Dermis blood vessel endothelial cell (primary cell): Measurements from ENCODE around the gene SLX1A. TPM values are rescaled to one million over a fixed set of nuclear protein-coding genes. Genes with fewer than 3 reads are reported as not detected.

ENCODE experiments used
- total RNA-seq: library from RNA; depleted of rRNA; stranded (reverse); fragments of >200 nt; gene quantifications from 2 replicates; pipeline ENCODE4 v1.2.3, GENCODE V29; 2014

Gene SLX1A
- total RNA-seq, 1 donor from 2014 or later = 72.8 TPM

Other genes with a start within 250 kb of the SLX1A start
- 61.6 and 125 TPM in 2 replicates for gene TMEM219, start 231.8 kb upstream of the SLX1A start, total RNA-seq
- 159 and 160 TPM in 2 replicates for gene TAOK2, start 220.0 kb upstream of the SLX1A start, total RNA-seq
- gene HIRIP3, start 198.3 kb upstream of the SLX1A start, total RNA-seq = 6.3 and 9.3 TPM in 2 replicates
- gene INO80E, start 197.6 kb upstream of the SLX1A start, total RNA-seq = 21.4 and 22.3 TPM in 2 replicates
- 0.47 and 2.0 TPM in 2 replicates for gene DOC2A, start 182.8 kb upstream of the SLX1A start, total RNA-seq
- gene C16orf92, start 170.7 kb upstream of the SLX1A start, total RNA-seq = not detected in 2 replicates
- gene TLCD3B, start 162.6 kb upstream of the SLX1A start, total RNA-seq = 0.47 TPM in 1 of 2 replicates, not detected in the other
- gene ALDOA, start 128.1 kb upstream of the SLX1A start, total RNA-seq = 286 and 586 TPM in 2 replicates
- 220 and 256 TPM in 2 replicates for gene PPP4C, start 117.9 kb upstream of the SLX1A start, total RNA-seq
- gene TBX6, start 102.0 kb upstream of the SLX1A start, total RNA-seq = 0.17 and 0.23 TPM in 2 replicates
- 25.0 and 28.2 TPM in 2 replicates for gene YPEL3, start 97.7 kb upstream of the SLX1A start, total RNA-seq
- 1.1 and 2.2 TPM in 2 replicates for gene GDPD3, start 80.3 kb upstream of the SLX1A start, total RNA-seq
- gene MAPK3, start 70.7 kb upstream of the SLX1A start, total RNA-seq = 38.7 and 60.6 TPM in 2 replicates
- gene CORO1A, start 10.3 kb upstream of the SLX1A start, total RNA-seq = 1.9 and 4.7 TPM in 2 replicates
- 57.5 and 245 TPM in 2 replicates for gene BOLA2B, start 209 bp upstream of the SLX1A start, total RNA-seq
- 2.6 and 7.1 TPM in 2 replicates for gene SULT1A3, start 5.4 kb downstream of the SLX1A start, total RNA-seq
- 1.1 and 4.3 TPM in 2 replicates for gene NPIPB13, start 54.6 kb downstream of the SLX1A start, total RNA-seq
- 44.4 and 50.4 TPM in 2 replicates for gene CD2BP2, start 161.4 kb downstream of the SLX1A start, total RNA-seq
- 37.4 and 57.4 TPM in 2 replicates for gene TBC1D10B, start 176.6 kb downstream of the SLX1A start, total RNA-seq
- gene MYL11, start 180.9 kb downstream of the SLX1A start, total RNA-seq = not detected in 2 replicates
- not detected in 2 replicates for gene SEPTIN1, start 188.7 kb downstream of the SLX1A start, total RNA-seq
- gene ZNF48, start 201.5 kb downstream of the SLX1A start, total RNA-seq = 16.5 and 20.1 TPM in 2 replicates
- gene ZNF771, start 213.7 kb downstream of the SLX1A start, total RNA-seq = 14.8 and 21.4 TPM in 2 replicates
- gene DCTPP1, start 236.2 kb downstream of the SLX1A start, total RNA-seq = 61.3 and 61.9 TPM in 2 replicates